ENCODE results near the gene GPS1. TPM values are rescaled to one million over a fixed set of nuclear protein-coding genes. Genes with fewer than 3 reads are reported as not detected.
A peak's percentile ranks its signal among the peaks of the same experiment; 100 is the strongest.

GPS1 gene
- total RNA-seq, 1 donor from 2014 or later = 156 TPM

- Mint-ChIP-seq H3K36me3 (ENCODE audit: low read depth) (no peaks in the 10 kb centered on the region), H3K4me1 (no peaks in the 10 kb centered on the region), H3K27ac (ENCODE audit: unreplicated experiment) (no peak overlapping the region), H3K9me3 (no peaks in the 10 kb centered on the region), H3K27me3 (ENCODE audit: low read depth) (no peaks in the 10 kb centered on the region), H3K4me3 (peak overlapping the region; percentile 70)
- no peak for TF ChIP-seq CTCF (conservative IDR thresholded peaks at IDR 0.05)
- DNase-seq (ENCODE audit: low read depth, low spot score) = no peak
Measured at GRCh38 chr17:82058230-82058854, 6.6 kb downstream of the GPS1 start.

- Mint-ChIP-seq H3K27me3 (ENCODE audit: low read depth) (no peaks in the 10 kb centered on the region), H3K27ac (ENCODE audit: unreplicated experiment) (no peak overlapping the region), H3K4me1 (no peaks in the 10 kb centered on the region), H3K36me3 (ENCODE audit: low read depth) (no peaks in the 10 kb centered on the region), H3K4me3 (no peak overlapping the region), H3K9me3 (no peaks in the 10 kb centered on the region)
- no peak for DNase-seq (ENCODE audit: low read depth, low spot score)
- TF ChIP-seq CTCF (conservative IDR thresholded peaks at IDR 0.05) = no peak
Measured at GRCh38 chr17:82058855-82059249, 7.2 kb downstream of the GPS1 start.

- TF ChIP-seq CTCF (conservative IDR thresholded peaks at IDR 0.05) = no peak
- H3K27me3 Mint-ChIP-seq (ENCODE audit: low read depth) = no peaks in the 10 kb centered on the region
- peak overlapping the region; percentile 44 for H3K4me3 Mint-ChIP-seq
- H3K36me3 Mint-ChIP-seq (ENCODE audit: low read depth) = no peaks in the 10 kb centered on the region
- H3K9me3 Mint-ChIP-seq = no peaks in the 10 kb centered on the region
- H3K27ac Mint-ChIP-seq (ENCODE audit: unreplicated experiment) = no peak overlapping the region
- H3K4me1 Mint-ChIP-seq = no peaks in the 10 kb centered on the region
- DNase-seq (ENCODE audit: low read depth, low spot score) = no peak
Measured at GRCh38 chr17:82059272-82060000, 7.7 kb downstream of the GPS1 start.

- Mint-ChIP-seq H3K4me1 (no peaks in the 10 kb centered on the region), H3K36me3 (ENCODE audit: low read depth) (no peaks in the 10 kb centered on the region), H3K9me3 (no peaks in the 10 kb centered on the region), H3K4me3 (peak overlapping the region; percentile 77), H3K27ac (ENCODE audit: unreplicated experiment) (no peak overlapping the region), H3K27me3 (ENCODE audit: low read depth) (no peaks in the 10 kb centered on the region)
- TF ChIP-seq CTCF (conservative IDR thresholded peaks at IDR 0.05) = no peak
- DNase-seq (ENCODE audit: low read depth, low spot score) = no peak
Measured at GRCh38 chr17:82060001-82060380, 8.3 kb downstream of the GPS1 start.

GRCh38 chr17:82060614-82061013, 8.9 kb downstream of the GPS1 start:
- peak overlapping the region; percentile 77 for H3K4me3 Mint-ChIP-seq
- H3K27ac Mint-ChIP-seq (ENCODE audit: unreplicated experiment) = no peak overlapping the region
- no peaks in the 10 kb centered on the region for H3K36me3 Mint-ChIP-seq (ENCODE audit: low read depth)
- DNase-seq (ENCODE audit: low read depth, low spot score) = no peak
- no peak for TF ChIP-seq CTCF (conservative IDR thresholded peaks at IDR 0.05)
- no peaks in the 10 kb centered on the region for H3K27me3 Mint-ChIP-seq (ENCODE audit: low read depth)
- no peaks in the 10 kb centered on the region for H3K9me3 Mint-ChIP-seq
- no peaks in the 10 kb centered on the region for H3K4me1 Mint-ChIP-seq
